Raji (cell line): Measurements from ENCODE around the gene CRYGC.

Source experiments
- POLR2A ChIP-seq: IDR thresholded peaks from 2 replicates; pipeline ENCODE4 v1.6.1; 2011; ENCODE audit warnings: low read depth, low read length, control low read depth; ENCODE audit not compliant: insufficient read depth

CRYGC gene

GRCh38 chr2:208103616-208104015, 26.0 kb downstream of the CRYGC start:
- no peak for TF ChIP-seq POLR2A

GRCh38 chr2:208101716-208102631, 27.7 kb downstream of the CRYGC start:
- TF ChIP-seq POLR2A, result no peak

- TF ChIP-seq POLR2A, result no peak
Measured at GRCh38 chr2:208099682-208100470, 29.8 kb downstream of the CRYGC start.

GRCh38 chr2:208098267-208098666, 31.4 kb downstream of the CRYGC start:
- no peak for TF ChIP-seq POLR2A

- TF ChIP-seq POLR2A, result no peak
Measured at GRCh38 chr2:208097801-208098200, 31.8 kb downstream of the CRYGC start.

GRCh38 chr2:208097313-208097712, 32.3 kb downstream of the CRYGC start:
- TF ChIP-seq POLR2A, result no peak

- no peak for TF ChIP-seq POLR2A
Measured at GRCh38 chr2:208096080-208096479, 33.5 kb downstream of the CRYGC start.

GRCh38 chr2:208093128-208093527, 36.5 kb downstream of the CRYGC start:
- TF ChIP-seq POLR2A, result no peak

GRCh38 chr2:208092093-208092832, 37.4 kb downstream of the CRYGC start:
- TF ChIP-seq POLR2A, result no peak

- TF ChIP-seq POLR2A, result no peak
Measured at GRCh38 chr2:208090420-208090819, 39.2 kb downstream of the CRYGC start.

GRCh38 chr2:208086029-208086428, 43.6 kb downstream of the CRYGC start:
- TF ChIP-seq POLR2A, result no peak

- TF ChIP-seq POLR2A, result no peak
Measured at GRCh38 chr2:208083807-208084206, 45.8 kb downstream of the CRYGC start.
